ENCODE results near the gene TSR2. TPM values are rescaled to one million over a fixed set of nuclear protein-coding genes. Genes with fewer than 3 reads are reported as not detected.

Gene TSR2, protein sequence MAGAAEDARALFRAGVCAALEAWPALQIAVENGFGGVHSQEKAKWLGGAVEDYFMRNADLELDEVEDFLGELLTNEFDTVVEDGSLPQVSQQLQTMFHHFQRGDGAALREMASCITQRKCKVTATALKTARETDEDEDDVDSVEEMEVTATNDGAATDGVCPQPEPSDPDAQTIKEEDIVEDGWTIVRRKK
- total RNA-seq = 10 to 100 TPM; 31.4 to 31.5 TPM

DNA sequence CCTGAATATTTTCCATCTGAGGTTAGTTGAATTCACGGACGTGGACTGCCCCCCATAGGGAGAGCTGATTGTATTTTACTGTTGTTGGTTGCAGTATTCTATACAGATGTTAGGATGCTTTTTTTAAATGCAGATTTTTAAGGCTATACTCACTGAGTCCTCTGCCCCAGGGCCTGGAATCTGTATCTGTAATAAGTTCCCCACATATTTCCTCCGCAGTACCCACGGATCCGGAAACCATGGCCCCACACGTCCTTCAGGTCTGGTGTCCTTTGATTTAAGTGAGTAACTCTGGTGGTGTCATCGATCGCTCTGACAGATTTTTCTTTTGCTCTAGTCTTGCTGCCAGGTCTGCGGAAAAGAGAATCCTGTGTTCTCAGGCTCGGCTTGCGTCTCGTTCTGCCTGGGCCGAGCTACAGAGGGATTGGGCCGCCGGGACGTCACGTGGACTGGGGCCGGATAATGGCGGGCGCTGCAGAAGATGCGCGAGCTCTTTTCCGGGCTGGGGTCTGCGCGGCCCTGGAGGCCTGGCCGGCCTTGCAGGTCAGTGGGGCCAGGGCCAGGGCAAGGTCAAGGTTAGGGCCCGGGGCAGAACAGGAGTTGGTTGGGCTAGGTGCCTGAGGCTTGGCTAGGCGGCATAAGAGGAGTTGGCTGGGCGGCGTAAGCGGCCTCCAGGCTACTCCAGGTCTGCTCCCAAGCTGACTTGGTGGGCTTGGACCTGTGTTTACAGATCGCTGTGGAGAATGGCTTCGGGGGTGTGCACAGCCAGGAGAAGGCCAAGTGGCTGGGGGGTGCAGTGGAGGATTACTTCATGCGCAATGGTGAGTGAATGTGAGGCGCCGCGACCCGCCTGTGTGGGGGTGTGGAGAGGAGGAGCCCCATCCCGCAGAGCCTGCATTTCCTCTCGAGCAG, at the start of gene TSR2:
TSR2 (plus strand) TSS at position 445 of the 912 bp plus-strand sequence; CDS start at position 463, 18 bp downstream.
- ATAC-seq = peak; percentile 97
- Mint-ChIP-seq H3K36me3 (ENCODE audit: low read depth) (peaks cover 20% of the 10 kb centered on the region), H3K4me1 (ENCODE audit: low read depth) (peaks cover 22% of the 10 kb centered on the region), H3K27ac (peak within 1 kb of the TSS; percentile 87), H3K4me3 (peak within 1 kb of the TSS; percentile 92), H3K9me3 (ENCODE audit: insufficient read depth) (no peaks in the 10 kb centered on the region), H3K27me3 (ENCODE audit: low read depth) (no peaks in the 10 kb centered on the region)
- peak; percentile 86 for DNase-seq
- ChIA-PET POLR2A (interaction anchor here (0.6 to 1.6 kb wide), 7 partner anchors 89 to 560 kb away, joined by 3 to 8 read pairs (median 4); partner anchors contain the start of genes APEX2, GNL3L and PHF8), CTCF (interaction anchor here (0.6 to 0.7 kb wide), 2 partner anchors 397 to 753 kb away, joined by 3 read pairs; partner anchors contain the start of gene HUWE1)

DNA sequence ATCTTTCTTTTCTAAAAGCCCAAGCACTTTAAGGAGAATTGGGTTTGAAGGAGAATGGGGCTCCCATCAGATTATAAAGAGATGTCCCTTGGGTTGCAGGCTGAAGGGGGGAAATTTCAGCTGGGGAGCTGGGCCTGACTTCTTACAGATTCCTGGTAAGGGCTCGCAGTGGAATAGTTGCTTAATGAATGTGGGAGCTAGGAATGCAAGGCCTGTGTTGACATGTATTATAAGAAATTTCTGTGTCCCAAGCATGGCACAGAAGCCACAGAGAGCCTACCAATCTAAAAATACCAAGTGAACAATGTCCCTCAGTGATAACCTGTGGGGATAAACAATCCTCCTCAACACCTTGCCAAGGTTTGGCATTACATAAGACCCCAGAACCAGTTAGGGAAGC, 43.1 kb upstream of the TSR2 start:
- H3K27me3 Mint-ChIP-seq (ENCODE audit: low read depth) = peaks cover 3% of the 10 kb centered on the region
- ATAC-seq (no peak), DNase-seq (no peak)
- H3K4me3 Mint-ChIP-seq = no peak overlapping the region
- H3K36me3 Mint-ChIP-seq (ENCODE audit: low read depth) = no peaks in the 10 kb centered on the region
- H3K27ac Mint-ChIP-seq = no peak overlapping the region
- no peaks in the 10 kb centered on the region for H3K4me1 Mint-ChIP-seq (ENCODE audit: low read depth)
- H3K9me3 Mint-ChIP-seq (ENCODE audit: insufficient read depth) = no peaks in the 10 kb centered on the region
- CTCF ChIA-PET = no interaction called here
- POLR2A ChIA-PET = interaction anchor here (0.6 kb wide), 1 partner anchor 890 kb away, joined by 3 read pairs; no protein-coding TSS in a partner anchor

DNA sequence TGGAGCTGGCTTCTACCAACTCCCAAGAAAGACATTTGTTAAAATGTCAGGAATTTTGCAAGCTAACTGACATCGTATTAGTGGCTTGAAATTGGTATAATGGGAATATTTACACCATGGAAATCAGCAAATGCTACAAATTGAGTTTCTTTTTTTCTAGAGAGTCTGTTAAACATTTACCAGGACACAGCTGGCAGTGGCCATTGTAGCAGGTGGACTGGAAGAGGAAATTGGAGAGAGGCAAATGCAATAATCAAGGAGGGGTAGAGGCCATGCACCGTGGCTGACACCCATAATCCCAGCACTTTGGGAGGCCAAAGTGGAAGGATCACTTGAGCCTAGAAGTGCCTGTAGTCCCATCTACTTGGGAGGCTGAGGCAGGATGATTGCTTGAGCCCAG, 32.9 kb upstream of the TSR2 start:
- no peak overlapping the region for H3K27ac Mint-ChIP-seq
- no peak overlapping the region for H3K4me3 Mint-ChIP-seq
- ChIA-PET CTCF (no interaction called here), POLR2A (no interaction called here)
- no peak for ATAC-seq
- DNase-seq = no peak
- H3K36me3 Mint-ChIP-seq (ENCODE audit: low read depth) = no peaks in the 10 kb centered on the region
- peaks cover 8% of the 10 kb centered on the region for H3K4me1 Mint-ChIP-seq (ENCODE audit: low read depth)
- no peaks in the 10 kb centered on the region for H3K9me3 Mint-ChIP-seq (ENCODE audit: insufficient read depth)
- H3K27me3 Mint-ChIP-seq (ENCODE audit: low read depth) = peaks cover 26% of the 10 kb centered on the region

DNA sequence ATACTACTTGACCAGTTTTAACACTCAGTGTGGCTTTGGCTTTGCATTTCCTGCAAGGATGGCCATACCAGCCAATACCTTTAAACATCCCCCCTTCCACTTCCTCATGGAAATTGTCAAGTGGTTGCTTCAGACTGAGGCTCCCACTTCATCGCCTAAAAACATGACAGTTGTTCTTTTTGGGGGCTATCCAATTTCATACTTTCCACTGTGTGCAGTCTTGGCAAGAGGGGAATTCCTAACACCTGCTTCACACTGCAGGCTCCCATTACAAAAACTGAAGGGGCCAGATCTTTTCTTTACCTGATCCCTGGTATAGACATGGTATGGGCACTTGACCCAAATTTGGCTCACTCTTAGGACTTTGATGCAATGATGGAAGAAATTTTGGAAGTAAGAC, 28.5 kb upstream of the TSR2 start:
- DNase-seq (no peak), ATAC-seq (no peak)
- H3K36me3 Mint-ChIP-seq (ENCODE audit: low read depth) = no peaks in the 10 kb centered on the region
- no peaks in the 10 kb centered on the region for H3K9me3 Mint-ChIP-seq (ENCODE audit: insufficient read depth)
- ChIA-PET POLR2A (no interaction called here), CTCF (no interaction called here)
- H3K27ac Mint-ChIP-seq = no peak overlapping the region
- H3K27me3 Mint-ChIP-seq (ENCODE audit: low read depth) = peaks cover 31% of the 10 kb centered on the region
- H3K4me3 Mint-ChIP-seq = no peak overlapping the region
- H3K4me1 Mint-ChIP-seq (ENCODE audit: low read depth) = peaks cover 22% of the 10 kb centered on the region

DNA sequence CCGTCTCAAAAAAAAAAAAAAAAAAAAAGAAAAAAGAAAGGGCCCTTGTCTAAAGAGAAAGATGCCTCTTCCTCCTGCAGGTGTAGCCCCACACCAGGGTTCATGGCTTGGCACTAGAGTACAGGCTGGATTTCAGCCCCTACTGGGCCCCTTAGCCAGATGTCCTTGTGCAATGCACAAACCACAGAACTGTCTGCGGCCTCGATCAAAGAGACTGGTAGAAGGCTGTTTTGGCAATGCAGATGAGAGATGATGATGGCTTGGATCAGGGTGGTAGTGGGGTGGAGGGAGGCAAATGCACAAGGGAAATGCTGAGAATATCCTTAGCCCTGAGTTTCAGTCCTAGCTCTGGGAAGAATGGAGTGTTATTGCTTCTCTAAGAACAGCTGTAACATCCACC, 26.5 kb upstream of the TSR2 start:
- ATAC-seq = no peak
- Mint-ChIP-seq H3K4me3 (no peak overlapping the region), H3K36me3 (ENCODE audit: low read depth) (no peaks in the 10 kb centered on the region), H3K9me3 (ENCODE audit: insufficient read depth) (no peaks in the 10 kb centered on the region), H3K27ac (no peak overlapping the region), H3K27me3 (ENCODE audit: low read depth) (peaks cover 31% of the 10 kb centered on the region), H3K4me1 (ENCODE audit: low read depth) (peaks cover 20% of the 10 kb centered on the region)
- ChIA-PET CTCF (no interaction called here), POLR2A (no interaction called here)
- peak; percentile 20 for DNase-seq

DNA sequence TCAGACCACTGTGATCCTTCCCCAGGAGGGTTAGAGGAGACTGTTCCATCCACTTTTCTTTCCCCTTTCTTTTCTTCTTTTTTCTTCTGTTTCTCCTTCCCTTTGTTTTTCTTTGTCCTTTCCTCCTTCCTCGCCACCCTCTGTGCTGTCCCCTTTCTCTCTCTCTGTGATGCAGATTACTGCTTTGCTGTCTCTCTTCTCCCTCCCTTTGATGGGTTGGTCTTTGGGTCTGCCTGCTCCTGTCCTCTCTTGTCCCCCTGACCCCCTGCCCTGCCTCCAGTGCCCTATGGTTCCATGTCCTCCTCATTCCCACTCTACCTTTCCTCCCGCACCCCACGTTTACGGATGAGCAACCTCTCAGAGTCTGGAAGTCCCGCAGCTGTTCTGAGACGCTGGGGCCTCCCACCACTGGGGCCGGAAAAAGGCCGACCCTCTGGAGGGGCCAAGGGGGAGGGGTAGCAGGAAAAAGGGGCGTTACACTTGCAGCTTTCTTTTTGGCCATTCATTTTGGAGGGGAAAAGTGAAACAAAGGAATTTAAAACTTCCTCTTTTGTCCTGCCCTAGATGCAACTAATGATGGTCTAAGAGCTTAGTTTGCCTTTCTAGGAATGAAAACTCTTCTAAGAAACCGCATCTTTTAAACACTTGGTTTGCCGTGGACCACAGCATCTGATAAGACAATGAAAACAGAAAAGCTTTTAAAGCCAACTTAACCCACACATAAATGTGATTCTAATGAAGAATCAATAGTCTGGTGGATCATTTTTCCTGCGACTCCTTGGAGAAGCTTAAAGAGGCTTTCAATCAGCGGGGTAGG, 24.5 kb upstream of the TSR2 start:
- Mint-ChIP-seq H3K4me1 (ENCODE audit: low read depth) (peaks cover 14% of the 10 kb centered on the region), H3K27me3 (ENCODE audit: low read depth) (peaks cover 40% of the 10 kb centered on the region), H3K9me3 (ENCODE audit: insufficient read depth) (no peaks in the 10 kb centered on the region), H3K27ac (no peak overlapping the region), H3K4me3 (no peak overlapping the region), H3K36me3 (ENCODE audit: low read depth) (no peaks in the 10 kb centered on the region)
- ATAC-seq (no peak), DNase-seq (peak; percentile 23)
- ChIA-PET CTCF (no interaction called here), POLR2A (no interaction called here)

DNA sequence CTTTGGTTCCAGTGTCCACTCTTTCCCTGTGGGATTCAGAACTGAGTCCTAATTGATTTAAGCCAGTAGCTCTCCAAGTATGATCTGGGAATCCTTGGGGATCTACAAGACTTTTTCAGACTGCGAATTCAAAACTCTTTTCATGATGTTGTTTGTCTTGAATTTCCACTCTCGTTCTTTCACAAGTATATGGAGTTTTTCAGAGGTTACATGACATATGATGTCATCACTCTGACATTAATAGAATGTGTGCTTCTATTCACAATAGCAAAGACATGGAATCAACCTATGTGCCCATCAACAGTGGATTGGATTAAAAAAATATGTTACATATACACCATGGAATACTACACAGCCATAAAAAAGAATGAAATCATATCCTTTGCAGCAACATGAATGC, 23.2 kb upstream of the TSR2 start:
- Mint-ChIP-seq H3K4me3 (no peak overlapping the region), H3K36me3 (ENCODE audit: low read depth) (no peaks in the 10 kb centered on the region), H3K27ac (no peak overlapping the region), H3K9me3 (ENCODE audit: insufficient read depth) (no peaks in the 10 kb centered on the region), H3K27me3 (ENCODE audit: low read depth) (peaks cover 36% of the 10 kb centered on the region), H3K4me1 (ENCODE audit: low read depth) (peaks cover 14% of the 10 kb centered on the region)
- ATAC-seq (no peak), DNase-seq (no peak)
- ChIA-PET POLR2A (no interaction called here), CTCF (no interaction called here)

DNA sequence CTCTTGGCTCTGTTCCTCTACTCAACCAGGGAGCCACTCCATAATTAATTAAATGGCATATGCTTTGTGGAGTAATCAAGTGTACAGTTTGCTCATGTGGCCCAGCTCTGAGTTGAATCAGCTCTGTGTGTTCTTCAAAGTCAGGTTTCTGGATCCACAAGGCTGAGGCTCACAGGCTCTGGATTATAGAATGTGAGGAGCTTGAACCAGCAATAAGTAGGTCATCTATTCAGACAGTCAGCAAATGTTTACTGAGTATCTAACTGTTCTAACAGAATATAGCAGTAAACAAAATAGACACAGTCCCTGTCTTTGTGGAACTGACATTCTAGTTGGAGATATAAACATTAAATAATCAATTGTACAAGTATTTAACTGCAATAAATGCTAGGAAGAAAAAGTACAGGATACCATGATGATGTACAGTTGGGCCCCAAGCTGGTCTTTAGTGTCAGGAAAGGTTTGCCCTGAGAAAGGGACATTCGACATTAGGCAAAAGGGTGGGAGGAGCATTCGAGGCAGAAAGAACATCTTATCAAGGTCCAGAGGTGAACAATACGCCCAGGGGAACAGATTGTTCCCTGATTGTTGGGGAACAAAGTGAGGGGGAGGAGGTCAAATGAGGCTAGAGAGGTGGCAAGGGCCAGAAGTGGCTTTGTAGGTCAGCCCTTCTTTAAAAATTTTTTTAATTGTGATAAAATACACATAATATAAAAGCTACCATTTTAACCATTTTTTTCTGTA, 20.5 kb upstream of the TSR2 start:
- H3K9me3 Mint-ChIP-seq (ENCODE audit: insufficient read depth) = no peaks in the 10 kb centered on the region
- H3K4me3 Mint-ChIP-seq = no peak overlapping the region
- H3K27ac Mint-ChIP-seq = no peak overlapping the region
- DNase-seq = no peak
- POLR2A ChIA-PET = no interaction called here
- peaks cover 25% of the 10 kb centered on the region for H3K27me3 Mint-ChIP-seq (ENCODE audit: low read depth)
- peaks cover 10% of the 10 kb centered on the region for H3K4me1 Mint-ChIP-seq (ENCODE audit: low read depth)
- CTCF ChIA-PET = no interaction called here
- no peaks in the 10 kb centered on the region for H3K36me3 Mint-ChIP-seq (ENCODE audit: low read depth)
- no peak for ATAC-seq

DNA sequence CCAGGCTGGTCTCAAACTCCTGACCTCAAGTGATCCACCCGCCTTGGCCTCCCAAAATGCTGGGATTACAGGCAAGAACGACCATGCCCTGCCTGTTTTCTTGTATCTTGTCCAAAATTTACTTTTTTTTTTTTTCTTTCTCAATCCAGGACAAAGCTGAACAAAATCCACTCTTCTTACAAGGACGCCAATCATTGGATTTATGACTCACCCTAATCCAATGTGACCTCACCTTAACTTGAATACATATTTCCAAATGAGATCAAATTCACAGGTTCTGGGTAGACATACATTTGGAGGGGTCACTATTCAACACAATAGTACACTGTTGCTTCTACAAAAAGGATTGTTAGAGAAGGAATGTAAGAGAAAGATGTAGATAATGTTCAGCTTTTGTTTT, 18.0 kb upstream of the TSR2 start:
- ATAC-seq (no peak), DNase-seq (no peak)
- CTCF ChIA-PET = no interaction called here
- Mint-ChIP-seq H3K27me3 (ENCODE audit: low read depth) (peaks cover 15% of the 10 kb centered on the region), H3K27ac (no peak overlapping the region), H3K4me3 (no peak overlapping the region), H3K4me1 (ENCODE audit: low read depth) (no peaks in the 10 kb centered on the region), H3K9me3 (ENCODE audit: insufficient read depth) (no peaks in the 10 kb centered on the region), H3K36me3 (ENCODE audit: low read depth) (no peaks in the 10 kb centered on the region)
- POLR2A ChIA-PET = no interaction called here

DNA sequence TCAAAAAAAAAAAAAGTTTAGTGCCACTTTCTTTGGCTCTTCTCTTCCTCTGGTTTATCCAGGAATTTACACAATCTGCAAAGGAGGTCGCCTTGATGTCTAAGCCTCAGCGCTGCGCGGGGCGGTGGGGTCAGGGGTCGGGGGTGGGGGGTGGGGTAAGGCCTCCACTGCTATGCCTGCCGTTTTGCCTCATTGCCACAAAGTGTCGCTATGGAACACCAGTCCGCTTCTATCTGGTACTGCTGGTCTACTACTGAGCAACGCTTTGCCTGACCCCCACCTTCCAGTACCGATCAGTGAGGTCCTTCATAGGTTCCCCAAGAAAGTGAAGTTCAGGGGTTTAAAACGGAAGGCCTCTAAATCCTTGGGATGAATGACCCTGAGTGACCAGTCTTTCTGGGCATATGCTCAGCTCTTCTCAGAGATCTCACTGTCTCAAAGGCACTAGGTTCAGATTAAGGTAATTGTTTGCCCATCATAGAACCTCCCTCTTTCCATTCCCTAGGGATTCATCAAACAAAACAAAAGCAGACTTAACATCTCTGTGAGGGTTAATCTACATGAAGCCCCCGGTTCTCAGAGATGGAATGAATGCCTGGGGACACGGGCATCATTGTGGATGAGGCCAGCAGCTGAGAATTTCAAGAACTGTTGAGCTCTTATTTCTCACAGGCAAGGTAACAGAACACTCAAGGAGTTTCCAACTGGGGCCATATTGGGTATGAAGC, 16.9 kb upstream of the TSR2 start:
- ChIA-PET POLR2A (no interaction called here), CTCF (interaction anchor here (0.7 kb wide), 1 partner anchor 364 kb away, joined by 3 read pairs; no protein-coding TSS in a partner anchor)
- Mint-ChIP-seq H3K4me3 (no peak overlapping the region), H3K27me3 (ENCODE audit: low read depth) (peaks cover 12% of the 10 kb centered on the region), H3K36me3 (ENCODE audit: low read depth) (no peaks in the 10 kb centered on the region), H3K4me1 (ENCODE audit: low read depth) (no peaks in the 10 kb centered on the region), H3K27ac (no peak overlapping the region), H3K9me3 (ENCODE audit: insufficient read depth) (no peaks in the 10 kb centered on the region)
- ATAC-seq (no peak), DNase-seq (peak; percentile 20)

DNA sequence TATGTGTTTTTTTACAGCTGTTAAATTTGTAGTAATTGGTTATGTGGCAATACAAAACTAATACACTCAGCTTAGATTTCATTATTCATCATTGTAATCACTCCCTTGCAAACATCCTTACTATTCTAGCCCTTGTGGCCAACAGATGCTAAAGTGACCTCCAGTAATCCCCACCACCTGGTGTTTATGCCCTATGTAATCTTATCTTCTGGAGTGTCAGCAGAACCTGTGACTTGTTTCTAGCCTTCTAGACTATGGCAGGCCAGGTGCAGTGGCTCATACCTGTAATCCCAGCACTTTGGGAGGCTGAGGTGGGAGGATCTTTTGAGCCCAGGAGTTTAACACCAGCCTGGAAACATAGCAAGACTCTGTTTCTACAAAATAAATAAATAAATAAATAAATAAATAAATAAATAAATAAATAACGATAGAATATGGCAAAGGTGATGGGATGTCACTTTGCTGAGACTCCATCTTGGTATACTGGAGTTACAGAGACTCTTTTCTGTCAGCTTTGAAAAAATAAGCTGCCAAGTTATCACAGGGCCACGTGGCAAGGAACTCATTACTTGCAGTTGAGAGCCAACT, 12.3 kb upstream of the TSR2 start:
- H3K27ac Mint-ChIP-seq = no peak overlapping the region
- ChIA-PET POLR2A (no interaction called here), CTCF (no interaction called here)
- H3K4me3 Mint-ChIP-seq = no peak overlapping the region
- no peaks in the 10 kb centered on the region for H3K9me3 Mint-ChIP-seq (ENCODE audit: insufficient read depth)
- H3K4me1 Mint-ChIP-seq (ENCODE audit: low read depth) = no peaks in the 10 kb centered on the region
- DNase-seq = no peak
- ATAC-seq = no peak
- H3K27me3 Mint-ChIP-seq (ENCODE audit: low read depth) = peaks cover 10% of the 10 kb centered on the region
- H3K36me3 Mint-ChIP-seq (ENCODE audit: low read depth) = no peaks in the 10 kb centered on the region

All from activated CD8-positive, alpha-beta T cell treated with anti-CD3 and anti-CD28 coated beads, Interleukin-2, amount 10 ng/mL, durations not matched to agents 7 days and 5 days (primary cell).